Measurements from ENCODE around the gene CREBBP.

CREBBP gene

DNA sequence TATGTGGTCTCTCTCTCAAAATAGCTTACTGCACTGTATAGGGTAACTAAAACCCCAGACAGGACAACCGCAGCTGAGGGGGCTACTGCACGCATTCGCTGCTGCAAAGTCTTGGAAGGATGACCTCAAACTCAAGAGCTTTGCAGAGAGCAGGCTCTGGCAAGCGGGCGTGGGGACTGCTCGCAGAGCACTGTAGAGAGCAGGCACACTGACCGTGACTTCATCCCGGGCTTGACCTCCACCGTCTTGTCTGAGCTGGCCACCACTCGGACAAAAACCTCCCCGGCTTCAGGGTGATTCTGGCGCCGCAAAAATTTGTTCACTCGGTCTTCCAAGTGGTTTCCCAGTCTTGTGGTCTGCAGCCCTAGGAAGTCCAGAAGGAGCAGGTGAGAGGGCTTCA lies 140.3 kb downstream of the CREBBP start:
- POLR2A ChIA-PET = no interaction called here
- no peak for TF ChIP-seq ZNF384 (IDR thresholded peaks at IDR 0.05)
- no peak for TF ChIP-seq TARDBP (IDR thresholded peaks at IDR 0.05)
- no peak for TF ChIP-seq FOXA1 (IDR thresholded peaks at IDR 0.05)
- no peak for TF ChIP-seq NFRKB (IDR thresholded peaks at IDR 0.05)
- no peak for TF ChIP-seq ELF4 (IDR thresholded peaks at IDR 0.05)
- TF ChIP-seq BHLHE40 (IDR thresholded peaks at IDR 0.05; ENCODE audit: borderline replicate concordance) = no peak
- TF ChIP-seq L3MBTL2 (conservative IDR thresholded peaks at IDR 0.05) = no peak
- no peak for TF ChIP-seq FOXK2 (IDR thresholded peaks at IDR 0.05)
- TF ChIP-seq, protein P1, sequence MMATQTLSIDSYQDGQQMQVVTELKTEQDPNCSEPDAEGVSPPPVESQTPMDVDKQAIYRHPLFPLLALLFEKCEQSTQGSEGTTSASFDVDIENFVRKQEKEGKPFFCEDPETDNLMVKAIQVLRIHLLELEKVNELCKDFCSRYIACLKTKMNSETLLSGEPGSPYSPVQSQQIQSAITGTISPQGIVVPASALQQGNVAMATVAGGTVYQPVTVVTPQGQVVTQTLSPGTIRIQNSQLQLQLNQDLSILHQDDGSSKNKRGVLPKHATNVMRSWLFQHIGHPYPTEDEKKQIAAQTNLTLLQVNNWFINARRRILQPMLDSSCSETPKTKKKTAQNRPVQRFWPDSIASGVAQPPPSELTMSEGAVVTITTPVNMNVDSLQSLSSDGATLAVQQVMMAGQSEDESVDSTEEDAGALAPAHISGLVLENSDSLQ (IDR thresholded peaks at IDR 0.05) = no peak
- TF ChIP-seq FOXM1 (IDR thresholded peaks at IDR 0.05; ENCODE audit: borderline replicate concordance) = no peak
- no peak for TF ChIP-seq ARNT (IDR thresholded peaks at IDR 0.05)
- no peak for TF ChIP-seq SUZ12 (IDR thresholded peaks at IDR 0.05)
- TF ChIP-seq SP1 (IDR thresholded peaks at IDR 0.05) = no peak
- TF ChIP-seq HDGF (IDR thresholded peaks at IDR 0.05; ENCODE audit: borderline replicate concordance) = no peak
- no peak for TF ChIP-seq CTBP1 (IDR thresholded peaks at IDR 0.05; ENCODE audit: borderline replicate concordance)
- DNase-seq (ENCODE audit: extremely low spot score) = no peak
- CTCF ChIA-PET = no interaction called here

DNA sequence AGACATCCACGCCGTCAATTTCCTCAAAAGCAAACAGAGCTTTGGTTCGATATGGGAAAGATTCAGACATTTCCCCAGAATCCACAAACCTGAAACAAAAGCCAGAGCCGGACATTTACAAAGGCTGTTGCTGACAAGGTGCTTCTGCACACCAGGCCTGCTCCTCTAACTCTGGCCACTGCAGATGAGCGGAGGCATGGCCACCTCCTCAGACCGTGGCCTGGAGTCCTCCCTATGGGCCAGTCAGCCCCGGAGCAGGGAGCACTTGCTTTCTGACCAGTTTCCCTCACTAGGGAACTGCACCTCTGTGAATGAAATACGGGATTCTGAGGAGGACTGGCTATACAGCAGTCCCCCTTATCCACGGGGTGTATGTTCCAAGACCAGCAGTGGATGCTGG lies 140.9 kb downstream of the CREBBP start:
- no peak for TF ChIP-seq FOXK2 (IDR thresholded peaks at IDR 0.05)
- no peak for TF ChIP-seq ZNF384 (IDR thresholded peaks at IDR 0.05)
- no peak for TF ChIP-seq HDGF (IDR thresholded peaks at IDR 0.05; ENCODE audit: borderline replicate concordance)
- TF ChIP-seq, protein P1 (IDR thresholded peaks at IDR 0.05) = no peak
- no peak for TF ChIP-seq LEF1 (IDR thresholded peaks at IDR 0.05; ENCODE audit: borderline replicate concordance)
- no peak for TF ChIP-seq SP1 (IDR thresholded peaks at IDR 0.05)
- TF ChIP-seq L3MBTL2 (conservative IDR thresholded peaks at IDR 0.05) = no peak
- no peak for TF ChIP-seq FOXA1 (IDR thresholded peaks at IDR 0.05)
- no peak for TF ChIP-seq FOXM1 (IDR thresholded peaks at IDR 0.05; ENCODE audit: borderline replicate concordance)
- no peak for TF ChIP-seq SUZ12 (IDR thresholded peaks at IDR 0.05)
- no peak for TF ChIP-seq NFRKB (IDR thresholded peaks at IDR 0.05)
- no peak for TF ChIP-seq ARNT (IDR thresholded peaks at IDR 0.05)
- TF ChIP-seq BHLHE40 (IDR thresholded peaks at IDR 0.05; ENCODE audit: borderline replicate concordance) = no peak
- TF ChIP-seq ELF4 (IDR thresholded peaks at IDR 0.05) = no peak
- TF ChIP-seq TARDBP (IDR thresholded peaks at IDR 0.05) = no peak
- no peak for TF ChIP-seq CTBP1 (IDR thresholded peaks at IDR 0.05; ENCODE audit: borderline replicate concordance)
- ChIA-PET CTCF (no interaction called here), POLR2A (no interaction called here)
- no peak for DNase-seq (ENCODE audit: extremely low spot score)

DNA sequence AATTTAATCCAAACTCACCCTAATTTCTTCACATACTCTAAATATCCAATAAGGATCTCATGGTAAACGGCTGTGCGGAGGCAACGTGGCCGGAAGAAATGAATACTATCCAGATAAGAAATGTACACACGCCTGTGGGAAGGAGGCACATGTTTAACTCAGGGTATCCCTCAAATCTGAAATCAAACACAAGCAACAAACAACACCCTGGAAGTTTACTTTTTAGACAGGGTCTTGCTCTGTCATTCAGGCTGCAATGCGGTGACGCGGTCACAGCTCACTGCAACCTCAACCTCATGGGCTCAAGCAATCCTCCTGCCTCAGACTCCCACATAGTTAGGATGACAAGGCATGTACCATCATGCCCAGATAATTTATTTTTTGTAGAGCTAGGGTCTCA lies 142.0 kb downstream of the CREBBP start:
- no peak for DNase-seq (ENCODE audit: extremely low spot score)
- ChIA-PET CTCF (interaction anchor here (0.6 kb wide), 1 partner anchor 83 kb away, joined by 3 read pairs; no protein-coding TSS in a partner anchor), POLR2A (no interaction called here)
- no peak for TF ChIP-seq FOXM1 (IDR thresholded peaks at IDR 0.05; ENCODE audit: borderline replicate concordance)
- TF ChIP-seq SP1 (IDR thresholded peaks at IDR 0.05) = no peak
- TF ChIP-seq FOXK2 (IDR thresholded peaks at IDR 0.05) = no peak
- no peak for TF ChIP-seq ZNF384 (IDR thresholded peaks at IDR 0.05)
- TF ChIP-seq BHLHE40 (IDR thresholded peaks at IDR 0.05; ENCODE audit: borderline replicate concordance) = no peak
- TF ChIP-seq FOXA1 (IDR thresholded peaks at IDR 0.05) = no peak
- TF ChIP-seq SUZ12 (IDR thresholded peaks at IDR 0.05) = no peak
- TF ChIP-seq CTBP1 (IDR thresholded peaks at IDR 0.05; ENCODE audit: borderline replicate concordance) = no peak
- TF ChIP-seq ARNT (IDR thresholded peaks at IDR 0.05) = no peak
- TF ChIP-seq HDGF (IDR thresholded peaks at IDR 0.05; ENCODE audit: borderline replicate concordance) = no peak
- TF ChIP-seq LEF1 (IDR thresholded peaks at IDR 0.05; ENCODE audit: borderline replicate concordance) = no peak

DNA sequence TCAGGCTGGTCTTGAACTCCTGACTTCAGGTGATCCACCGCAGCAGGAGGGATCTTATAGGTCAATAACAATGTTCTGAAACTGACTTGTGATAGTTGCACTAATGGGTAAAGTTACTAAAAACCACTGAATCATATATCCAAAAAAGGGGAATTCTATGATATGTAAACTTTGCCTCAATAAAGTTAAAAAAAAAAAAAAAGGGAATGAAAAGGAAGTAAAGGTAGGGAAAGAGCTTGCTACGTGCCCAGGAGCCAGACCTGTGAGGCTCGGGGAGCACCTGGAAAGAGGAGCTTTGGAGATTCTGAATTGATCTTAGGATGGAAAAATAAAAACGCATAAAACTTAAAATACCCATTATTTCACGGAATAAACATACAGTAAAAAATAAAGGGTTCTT lies 142.4 kb downstream of the CREBBP start:
- POLR2A ChIA-PET = interaction anchor here (0.7 kb wide), 1 partner anchor 21 kb away, joined by 3 read pairs; the partner anchor contains the start of gene TRAP1
- TF ChIP-seq SUZ12 (IDR thresholded peaks at IDR 0.05) (no peak), ZNF384 (IDR thresholded peaks at IDR 0.05) (peak; percentile 52)
- CTCF ChIA-PET = interaction anchor here (0.6 kb wide), 1 partner anchor 83 kb away, joined by 3 read pairs; no protein-coding TSS in a partner anchor
- no peak for DNase-seq (ENCODE audit: extremely low spot score)

DNA sequence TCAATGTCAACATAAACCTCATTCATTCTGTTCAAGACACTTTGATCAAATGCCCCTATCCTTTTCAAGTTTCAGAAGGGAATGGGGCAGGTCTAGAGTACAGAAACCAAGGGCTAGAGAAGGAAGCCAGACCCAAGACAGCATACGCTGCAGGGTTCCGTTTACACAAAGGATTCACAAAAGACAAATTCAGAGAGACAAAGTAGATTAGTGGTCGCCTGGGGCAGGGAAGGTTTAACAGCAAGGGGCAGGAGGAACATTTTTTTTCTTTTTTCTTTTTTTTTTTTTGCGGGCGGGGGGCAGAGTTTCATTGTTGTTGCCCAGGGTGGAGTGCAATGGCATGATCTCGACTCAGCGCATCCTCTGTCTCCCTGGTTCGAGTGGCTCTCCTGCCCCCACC lies 143.3 kb downstream of the CREBBP start:
- no peak for DNase-seq (ENCODE audit: extremely low spot score)
- no peak for TF ChIP-seq CTBP1 (IDR thresholded peaks at IDR 0.05; ENCODE audit: borderline replicate concordance)
- TF ChIP-seq, protein P1 (IDR thresholded peaks at IDR 0.05) = no peak
- POLR2A ChIA-PET = no interaction called here
- CTCF ChIA-PET = no interaction called here

DNA sequence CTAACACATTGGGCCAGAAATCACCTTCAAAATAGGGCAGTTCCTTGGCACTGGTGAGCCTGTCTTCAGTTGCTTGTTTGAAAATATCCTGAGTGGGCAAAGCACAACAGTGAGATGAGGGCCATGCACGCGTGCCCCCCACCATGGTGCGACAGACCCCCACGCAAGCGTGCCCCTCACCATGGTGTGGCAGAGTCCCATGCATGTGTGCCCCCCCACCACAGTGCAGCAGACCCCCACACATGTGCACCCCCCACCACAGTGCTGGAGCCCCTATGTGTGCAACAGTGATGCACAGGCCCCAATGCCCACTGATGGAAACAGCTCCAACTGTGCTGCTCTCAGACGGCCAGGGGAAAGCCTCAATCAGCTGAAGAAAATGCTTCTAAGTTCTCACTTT lies 144.4 kb downstream of the CREBBP start:
- TF ChIP-seq FOXM1 (IDR thresholded peaks at IDR 0.05; ENCODE audit: borderline replicate concordance) (no peak), ELF4 (IDR thresholded peaks at IDR 0.05) (no peak), LEF1 (IDR thresholded peaks at IDR 0.05; ENCODE audit: borderline replicate concordance) (no peak), FOXA1 (IDR thresholded peaks at IDR 0.05) (no peak)
- TF ChIP-seq, protein P1 (IDR thresholded peaks at IDR 0.05) = no peak
- ChIA-PET CTCF (no interaction called here), POLR2A (no interaction called here)
- DNase-seq (ENCODE audit: extremely low spot score) = no peak
